ENCODE measurements around the gene PCGF2. TPM values are rescaled to one million over a fixed set of nuclear protein-coding genes. Genes with fewer than 3 reads are reported as not detected.

The PCGF2 gene
- total RNA-seq, 4 donors from 2014 or later: 5.3 to 15.2 (median 7.0) TPM

DNA sequence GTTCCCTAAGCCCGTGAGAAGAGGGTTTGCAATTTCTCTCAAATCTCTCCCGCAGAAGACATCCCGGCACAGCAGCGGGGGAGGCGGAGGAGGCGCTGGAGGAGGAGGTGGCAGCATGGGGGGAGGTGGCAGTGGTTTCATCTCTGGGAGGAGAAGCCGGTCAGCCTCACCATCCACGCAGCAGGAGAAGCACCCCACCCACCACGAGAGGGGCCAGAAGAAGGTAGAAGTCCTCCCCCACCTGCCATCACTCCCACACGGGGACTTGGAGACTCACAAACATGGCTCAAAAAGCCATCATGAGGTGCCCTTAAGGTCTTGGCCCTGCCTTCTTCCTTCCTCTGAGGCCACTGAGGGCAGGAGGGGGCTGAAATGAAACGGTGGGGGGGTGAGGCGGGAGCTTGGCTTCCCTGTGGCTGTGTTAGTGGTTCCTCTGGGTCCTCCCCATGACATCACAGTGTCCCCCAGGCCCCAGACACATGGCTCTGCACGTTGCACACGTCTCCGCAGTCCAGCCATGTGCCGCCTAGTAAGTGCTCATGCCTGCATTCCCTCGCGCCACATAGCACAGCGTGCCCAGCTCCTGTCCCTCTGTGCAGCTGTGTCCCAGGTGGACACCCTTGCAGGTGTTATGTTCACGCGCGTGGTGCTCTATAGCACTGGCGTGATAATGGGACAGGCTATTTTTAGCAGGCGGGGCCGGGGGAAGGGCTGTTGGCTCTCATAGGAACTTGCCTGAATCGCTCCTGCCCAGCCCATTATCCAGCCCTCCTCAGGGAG lies 36.2 kb downstream of the PCGF2 start:
- TF ChIP-seq, protein P1, sequence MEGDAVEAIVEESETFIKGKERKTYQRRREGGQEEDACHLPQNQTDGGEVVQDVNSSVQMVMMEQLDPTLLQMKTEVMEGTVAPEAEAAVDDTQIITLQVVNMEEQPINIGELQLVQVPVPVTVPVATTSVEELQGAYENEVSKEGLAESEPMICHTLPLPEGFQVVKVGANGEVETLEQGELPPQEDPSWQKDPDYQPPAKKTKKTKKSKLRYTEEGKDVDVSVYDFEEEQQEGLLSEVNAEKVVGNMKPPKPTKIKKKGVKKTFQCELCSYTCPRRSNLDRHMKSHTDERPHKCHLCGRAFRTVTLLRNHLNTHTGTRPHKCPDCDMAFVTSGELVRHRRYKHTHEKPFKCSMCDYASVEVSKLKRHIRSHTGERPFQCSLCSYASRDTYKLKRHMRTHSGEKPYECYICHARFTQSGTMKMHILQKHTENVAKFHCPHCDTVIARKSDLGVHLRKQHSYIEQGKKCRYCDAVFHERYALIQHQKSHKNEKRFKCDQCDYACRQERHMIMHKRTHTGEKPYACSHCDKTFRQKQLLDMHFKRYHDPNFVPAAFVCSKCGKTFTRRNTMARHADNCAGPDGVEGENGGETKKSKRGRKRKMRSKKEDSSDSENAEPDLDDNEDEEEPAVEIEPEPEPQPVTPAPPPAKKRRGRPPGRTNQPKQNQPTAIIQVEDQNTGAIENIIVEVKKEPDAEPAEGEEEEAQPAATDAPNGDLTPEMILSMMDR (IDR thresholded peaks at IDR 0.05): no peak
- TF ChIP-seq EP300 (IDR thresholded peaks at IDR 0.05): no peak
- TF ChIP-seq POLR2AphosphoS5 (IDR thresholded peaks at IDR 0.05): no peak
- TF ChIP-seq POLR2A (IDR thresholded peaks at IDR 0.05): no peak
- Histone ChIP-seq H3K4me1 (peaks cover 25% of the 10 kb centered on the region), H3K27me3 (no peaks in the 10 kb centered on the region), H3K9me3 (no peaks in the 10 kb centered on the region), H3K4me3 (no peak overlapping the region), H3K27ac (no peak overlapping the region), H3K36me3 (peaks cover 68% of the 10 kb centered on the region)
- WGBS: 75% methylated on average over 11 of the region's 26 CpGs
- DNase-seq (ENCODE audit: low spot score in 2 of 2): no peak

DNA sequence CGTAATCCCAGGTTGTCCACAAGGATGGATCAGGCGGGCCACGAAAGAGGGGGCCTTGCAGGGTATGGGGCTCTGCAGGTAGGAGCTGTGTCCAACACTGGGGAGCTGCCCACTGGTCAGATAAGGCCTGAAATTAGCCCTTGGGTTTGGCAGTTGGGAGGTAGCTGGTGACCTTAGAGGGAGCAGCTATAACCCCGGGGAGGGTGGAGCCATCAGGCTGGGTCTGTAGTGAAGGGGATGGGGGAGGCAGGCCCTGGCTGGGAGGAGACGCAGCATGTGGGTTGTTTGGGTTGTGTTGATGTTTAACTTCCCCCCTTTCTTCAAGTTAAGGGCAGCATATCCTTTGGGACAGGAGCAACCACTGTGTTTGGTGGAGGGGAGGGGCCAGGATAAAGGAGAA lies 37.2 kb downstream of the PCGF2 start:
- Histone ChIP-seq H3K9me3 (no peaks in the 10 kb centered on the region), H3K27ac (no peak overlapping the region), H3K4me3 (no peak overlapping the region), H3K27me3 (no peaks in the 10 kb centered on the region), H3K4me1 (peaks cover 35% of the 10 kb centered on the region), H3K36me3 (peaks cover 58% of the 10 kb centered on the region)
- 87% methylated on average over 5 of the region's 5 CpGs for WGBS
- no peak for DNase-seq (ENCODE audit: low spot score in 2 of 2)
- TF ChIP-seq POLR2AphosphoS5 (IDR thresholded peaks at IDR 0.05) (no peak), POLR2A (IDR thresholded peaks at IDR 0.05) (no peak), EP300 (IDR thresholded peaks at IDR 0.05) (no peak)
- TF ChIP-seq, protein P1 (IDR thresholded peaks at IDR 0.05): no peak

DNA sequence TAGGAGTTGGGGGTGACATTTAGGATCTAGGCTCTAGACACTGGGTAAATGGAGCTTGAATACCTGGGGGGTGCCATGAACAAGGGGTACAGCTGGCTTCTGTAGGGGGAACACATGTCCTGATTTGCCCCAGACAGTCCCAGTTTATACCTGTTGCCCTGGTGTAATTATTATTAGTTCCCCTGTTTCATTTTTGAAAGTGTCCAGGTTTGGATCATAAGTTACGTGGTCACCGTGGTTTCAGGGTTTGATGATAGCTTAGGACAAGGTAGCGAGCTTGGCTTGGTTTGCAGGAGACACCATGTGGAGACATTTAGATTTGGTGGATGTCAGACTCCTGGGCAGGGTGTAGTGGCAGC lies 37.6 kb downstream of the PCGF2 start:
- Histone ChIP-seq H3K36me3 (peaks cover 54% of the 10 kb centered on the region), H3K27ac (no peak overlapping the region), H3K4me1 (peaks cover 37% of the 10 kb centered on the region), H3K9me3 (no peaks in the 10 kb centered on the region), H3K4me3 (no peak overlapping the region), H3K27me3 (no peaks in the 10 kb centered on the region)
- TF ChIP-seq POLR2AphosphoS5 (IDR thresholded peaks at IDR 0.05): no peak
- TF ChIP-seq, protein P1 (IDR thresholded peaks at IDR 0.05): no peak
- no peak for TF ChIP-seq POLR2A (IDR thresholded peaks at IDR 0.05)
- no peak for TF ChIP-seq EP300 (IDR thresholded peaks at IDR 0.05)
- WGBS: 86% methylated on average over 3 of the region's 3 CpGs
- DNase-seq (ENCODE audit: low spot score in 2 of 2): no peak

DNA sequence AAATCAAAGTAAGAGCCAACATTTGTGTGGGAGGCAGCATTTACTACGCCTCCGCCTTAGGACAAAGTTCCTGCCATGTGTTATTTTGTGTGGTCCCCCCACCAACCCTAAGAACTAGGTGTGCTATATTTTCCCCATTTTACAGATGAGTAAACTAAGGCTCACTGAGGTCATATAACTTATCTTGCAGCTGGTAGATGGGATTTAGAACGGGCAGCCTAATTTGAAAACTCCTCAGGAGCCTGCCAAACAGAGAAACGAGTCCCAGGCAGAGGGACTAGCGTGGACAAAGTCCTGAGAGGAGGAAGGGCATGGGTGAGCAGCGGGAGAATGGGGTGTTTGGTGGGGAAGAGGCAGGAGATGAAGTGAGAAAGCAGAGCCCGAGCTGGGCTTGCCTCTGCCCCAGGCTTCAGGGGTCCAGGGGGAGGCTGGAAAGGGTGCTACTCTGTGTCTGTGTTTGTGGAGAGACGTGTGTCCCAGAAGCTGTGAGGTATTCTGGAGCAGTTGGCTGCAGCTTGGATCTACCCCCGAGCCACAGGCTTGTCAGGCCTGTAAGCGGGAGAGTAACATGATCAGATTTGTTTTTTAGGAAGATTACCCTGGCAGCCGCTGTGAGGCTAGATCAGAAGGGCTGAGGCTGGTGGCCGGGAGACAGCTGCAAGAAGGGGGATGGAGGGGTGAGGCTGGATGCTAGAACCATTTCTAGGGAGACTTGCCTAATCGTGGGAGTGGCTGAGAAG lies 38.1 kb downstream of the PCGF2 start:
- H3K4me3 ChIP-seq: no peak overlapping the region
- H3K27ac ChIP-seq: no peak overlapping the region
- H3K9me3 ChIP-seq: no peaks in the 10 kb centered on the region
- H3K36me3 ChIP-seq: peaks cover 49% of the 10 kb centered on the region
- peaks cover 37% of the 10 kb centered on the region for H3K4me1 ChIP-seq
- no peak for DNase-seq (ENCODE audit: low spot score in 2 of 2)
- WGBS: 55% methylated on average over 13 of the region's 13 CpGs
- H3K27me3 ChIP-seq: no peaks in the 10 kb centered on the region
- TF ChIP-seq EP300 (IDR thresholded peaks at IDR 0.05): no peak
- no peak for TF ChIP-seq POLR2A (IDR thresholded peaks at IDR 0.05)
- TF ChIP-seq, protein P1 (IDR thresholded peaks at IDR 0.05): no peak
- TF ChIP-seq POLR2AphosphoS5 (IDR thresholded peaks at IDR 0.05): no peak

DNA sequence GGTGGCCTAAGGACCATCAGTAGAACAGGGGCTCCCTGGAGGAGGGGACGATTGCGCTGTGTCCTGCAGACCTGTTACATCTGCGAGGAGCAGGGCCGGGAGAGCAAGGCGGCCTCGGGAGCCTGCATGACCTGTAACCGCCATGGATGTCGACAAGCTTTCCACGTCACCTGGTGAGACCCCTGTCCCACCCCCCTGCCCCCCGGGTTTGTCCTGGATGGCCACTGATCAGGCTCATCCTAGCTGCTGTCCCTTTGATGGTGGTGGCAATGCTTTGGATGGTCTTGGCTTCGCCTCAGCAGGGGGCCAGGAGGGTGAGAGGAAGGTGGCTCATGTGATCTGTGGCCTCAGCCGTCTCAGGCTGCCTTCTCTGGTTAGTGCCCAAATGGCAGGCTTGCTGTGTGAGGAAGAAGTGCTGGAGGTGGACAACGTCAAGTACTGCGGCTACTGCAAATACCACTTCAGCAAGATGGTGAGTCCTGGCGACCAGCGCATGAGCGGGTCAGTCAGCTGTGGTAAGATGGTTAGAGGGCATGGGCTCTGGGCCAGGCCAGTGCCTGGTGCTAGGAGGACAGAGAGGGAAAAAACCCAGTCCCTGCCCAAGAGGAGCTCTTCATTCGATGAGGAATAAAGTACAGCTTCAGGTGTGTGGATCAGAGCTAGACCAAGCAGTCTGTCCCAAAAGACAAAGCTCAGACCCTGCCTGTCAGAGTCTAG lies 38.9 kb downstream of the PCGF2 start:
- no peak overlapping the region for H3K4me3 ChIP-seq
- H3K36me3 ChIP-seq: peaks cover 42% of the 10 kb centered on the region
- peaks cover 41% of the 10 kb centered on the region for H3K4me1 ChIP-seq
- no peak for DNase-seq (ENCODE audit: low spot score in 2 of 2)
- H3K27ac ChIP-seq: no peak overlapping the region
- no peaks in the 10 kb centered on the region for H3K9me3 ChIP-seq
- no peak for TF ChIP-seq POLR2A (IDR thresholded peaks at IDR 0.05)
- H3K27me3 ChIP-seq: no peaks in the 10 kb centered on the region
- 85% methylated on average over 18 of the region's 18 CpGs for WGBS

Measured in suprapubic skin (tissue), 4 donors.